Measurements from ENCODE around the gene TMEM213. TPM values are rescaled to one million over a fixed set of nuclear protein-coding genes. Genes with fewer than 3 reads are reported as not detected.

The TMEM213 gene
- total RNA-seq, 4 donors from 2014 or later = not detected

DNA sequence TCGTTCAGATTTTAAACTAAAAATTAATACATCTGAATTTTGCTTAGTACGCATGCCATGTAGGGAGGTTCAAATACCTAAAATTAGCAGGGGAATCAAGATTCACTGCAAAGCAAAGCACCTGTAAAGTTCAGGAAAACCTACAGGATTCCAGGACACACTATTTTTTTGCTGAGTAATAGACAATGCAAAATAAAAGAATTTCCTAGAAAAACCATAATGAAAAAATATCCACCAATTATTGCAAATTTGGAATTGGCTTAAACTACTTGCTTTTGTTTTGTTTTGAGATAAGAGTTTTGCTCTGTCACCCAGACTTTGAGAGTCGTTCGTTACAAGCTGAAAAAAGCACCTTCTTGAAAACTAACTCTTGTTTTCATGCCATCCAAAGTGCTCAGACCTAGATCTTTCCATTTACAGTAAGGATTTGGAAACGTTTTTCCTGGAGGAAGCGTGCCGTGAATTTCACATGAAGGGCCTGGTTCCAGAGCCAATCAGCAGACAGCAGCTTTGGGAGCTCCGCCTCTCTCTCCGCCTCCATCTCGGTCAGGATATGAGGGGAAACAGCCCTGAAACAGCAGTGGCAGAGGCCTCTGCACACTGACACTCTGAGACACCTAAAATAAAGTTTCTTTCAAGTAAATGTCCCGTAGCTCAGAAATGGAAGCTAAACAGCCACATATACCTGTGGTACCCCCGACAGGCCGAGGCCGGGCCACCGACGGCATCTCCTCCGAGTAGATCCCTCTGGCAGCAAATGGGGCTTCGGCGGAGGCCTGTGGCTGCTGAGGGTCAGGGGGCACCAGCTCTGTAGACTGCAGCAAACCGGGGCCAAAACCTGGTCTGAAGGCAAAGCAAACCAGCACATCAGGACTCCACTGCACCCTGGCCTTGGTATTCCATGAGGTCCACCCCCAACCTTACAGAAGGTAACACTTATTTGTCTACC is 46.1 kb downstream of the TMEM213 start:
- 85% methylated on average over 10 of the region's 20 CpGs for WGBS
- TF ChIP-seq CTCF (IDR thresholded peaks at IDR 0.05) (no peak), POLR2A (IDR thresholded peaks at IDR 0.05; ENCODE audit: low read depth) (no peak), EP300 (IDR thresholded peaks at IDR 0.05) (no peak), POLR2AphosphoS5 (IDR thresholded peaks at IDR 0.05) (no peak)
- H3K4me1 ChIP-seq = no peaks in the 10 kb centered on the region
- H3K36me3 ChIP-seq = peaks cover 0 to 9% (median 0%) of the 10 kb centered on the region in 4 donors
- intact Hi-C loops (cut with DNase I) = no loop called here
- H3K4me3 ChIP-seq = no peak overlapping the region
- H3K27me3 ChIP-seq = no peaks in the 10 kb centered on the region
- H3K27ac ChIP-seq (replicated peaks in 1 of 4) = no peak overlapping the region
- no peaks in the 10 kb centered on the region for H3K9me3 ChIP-seq
- no peak for DNase-seq (ENCODE audit: extremely low spot score)

DNA sequence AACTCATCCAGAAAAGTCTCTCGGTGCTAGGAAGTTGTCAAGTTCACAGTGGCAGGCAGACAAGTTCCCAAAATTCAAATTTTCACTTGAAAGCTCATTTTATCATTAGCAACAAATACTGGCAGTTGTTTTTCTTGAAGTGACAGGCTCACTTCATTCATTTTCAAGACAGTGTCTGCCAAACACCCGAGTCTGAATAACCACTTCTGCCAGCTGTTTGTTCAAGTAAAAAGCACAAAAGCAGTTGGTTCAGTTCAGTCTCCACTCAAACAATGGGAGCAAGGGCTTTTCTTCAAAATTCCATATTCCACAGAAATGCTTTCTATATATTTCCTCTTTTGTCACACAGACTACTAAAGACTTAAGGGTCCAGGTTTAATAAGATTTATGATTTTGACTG is 47.9 kb downstream of the TMEM213 start:
- Histone ChIP-seq H3K9me3 (peaks cover 0 to 4% (median 0%) of the 10 kb centered on the region in 4 donors), H3K36me3 (peaks cover 0 to 9% (median 2%) of the 10 kb centered on the region in 4 donors), H3K27me3 (no peaks in the 10 kb centered on the region), H3K4me3 (no peak overlapping the region), H3K27ac (replicated peaks in 1 of 4) (no peak overlapping the region), H3K4me1 (no peaks in the 10 kb centered on the region)
- no peak for DNase-seq (ENCODE audit: extremely low spot score)
- no peak for TF ChIP-seq EP300 (IDR thresholded peaks at IDR 0.05)
- no peak for TF ChIP-seq CTCF (IDR thresholded peaks at IDR 0.05)
- no peak for TF ChIP-seq POLR2AphosphoS5 (IDR thresholded peaks at IDR 0.05)
- no peak for TF ChIP-seq POLR2A (IDR thresholded peaks at IDR 0.05; ENCODE audit: low read depth)
- intact Hi-C loops (cut with DNase I) = no loop called here
- 43% methylated on average over 2 of the region's 2 CpGs for WGBS

GRCh38 chr7:138848056-138848980 is 50.5 kb downstream of the TMEM213 start:
- TF ChIP-seq CTCF (IDR thresholded peaks at IDR 0.05) (no peak), EP300 (IDR thresholded peaks at IDR 0.05) (no peak), POLR2A (IDR thresholded peaks at IDR 0.05; ENCODE audit: low read depth) (no peak), POLR2AphosphoS5 (IDR thresholded peaks at IDR 0.05) (no peak)
- H3K4me3 ChIP-seq = no peak overlapping the region
- intact Hi-C loops (cut with DNase I) = no loop called here
- 77% methylated on average over 3 of the region's 3 CpGs for WGBS
- H3K9me3 ChIP-seq = peaks cover 0 to 4% (median 0%) of the 10 kb centered on the region in 4 donors
- H3K27ac ChIP-seq (replicated peaks in 1 of 4) = no peak overlapping the region
- peaks cover 0 to 3% (median 0%) of the 10 kb centered on the region in 4 donors for H3K4me1 ChIP-seq
- no peaks in the 10 kb centered on the region for H3K27me3 ChIP-seq
- DNase-seq (ENCODE audit: extremely low spot score) = no peak
- H3K36me3 ChIP-seq = peaks cover 0 to 12% (median 5%) of the 10 kb centered on the region in 4 donors

GRCh38 chr7:138849701-138850100 is 51.9 kb downstream of the TMEM213 start:
- TF ChIP-seq CTCF (IDR thresholded peaks at IDR 0.05) = no peak
- TF ChIP-seq EP300 (IDR thresholded peaks at IDR 0.05) = no peak
- no peak for TF ChIP-seq POLR2A (IDR thresholded peaks at IDR 0.05; ENCODE audit: low read depth)
- TF ChIP-seq POLR2AphosphoS5 (IDR thresholded peaks at IDR 0.05) = no peak

More at GRCh38 chr7:138849701-138850100, 51.9 kb downstream of the TMEM213 start:
- H3K27me3 ChIP-seq = no peaks in the 10 kb centered on the region
- DNase-seq (ENCODE audit: extremely low spot score) = no peak
- H3K4me3 ChIP-seq = no peak overlapping the region
- 94% methylated on average over 5 of the region's 5 CpGs for WGBS
- no peak overlapping the region for H3K27ac ChIP-seq (replicated peaks in 1 of 4)
- intact Hi-C loops (cut with DNase I) = no loop called here
- peaks cover 0 to 6% (median 4%) of the 10 kb centered on the region in 4 donors for H3K36me3 ChIP-seq
- H3K9me3 ChIP-seq = peaks cover 0 to 4% (median 0%) of the 10 kb centered on the region in 4 donors
- peaks cover 0 to 3% (median 0%) of the 10 kb centered on the region in 4 donors for H3K4me1 ChIP-seq

Measured in esophagus muscularis mucosa (tissue), 4 donors.